Measurements from ENCODE around the gene DPF3. TPM values are rescaled to one million over a fixed set of nuclear protein-coding genes. Genes with fewer than 3 reads are reported as not detected.

DPF3 gene
- total and polyA plus RNA-seq, 2 experiments from 2014 or later: 6.8 to 7.9 TPM

DNA sequence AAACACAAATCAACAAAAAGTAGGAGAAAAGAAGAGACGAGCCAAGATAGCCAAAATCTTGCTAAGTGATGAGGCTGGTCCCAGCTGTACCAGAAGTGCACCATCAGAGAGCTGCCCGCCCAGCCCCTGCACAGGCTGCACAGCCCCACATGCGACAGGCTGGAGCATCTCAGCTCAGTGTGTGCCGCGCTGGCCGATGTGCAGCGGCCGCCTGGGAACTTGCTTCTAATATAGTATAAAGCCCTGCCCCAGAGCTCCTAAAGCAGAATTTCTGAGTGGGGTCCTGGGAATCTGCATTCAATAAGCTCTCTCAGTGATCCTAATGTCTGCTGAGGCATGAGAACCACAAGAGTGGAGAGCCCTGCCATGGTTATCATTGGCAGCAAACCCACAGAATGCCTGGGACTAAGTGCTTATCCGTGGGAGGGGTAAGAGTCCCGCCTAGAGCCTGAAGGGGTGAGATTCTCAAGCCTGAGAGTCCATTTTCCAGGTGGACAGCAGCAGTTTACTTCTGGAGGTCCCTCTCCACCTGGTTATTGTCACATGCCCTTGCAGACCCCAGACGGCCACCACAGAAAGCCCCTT is 171.6 kb downstream of the DPF3 start:
- H3K4me1 ChIP-seq (ENCODE audit: insufficient read depth): peaks cover 11% of the 10 kb centered on the region
- no peak for DNase-seq
- H3F3A ChIP-seq (ENCODE audit: insufficient read depth): no peaks in the 10 kb centered on the region
- no peak overlapping the region for H2AFZ ChIP-seq
- no peak overlapping the region for H3K4me2 ChIP-seq (ENCODE audit: unreplicated experiment)
- H3K27ac ChIP-seq: no peak overlapping the region
- H3K79me2 ChIP-seq (ENCODE audit: insufficient read depth): no peaks in the 10 kb centered on the region
- in situ Hi-C loops (cut with MboI): no loop called here
- no peaks in the 10 kb centered on the region for H3K9me3 ChIP-seq (ENCODE audit: low read depth)
- no peaks in the 10 kb centered on the region for H4K20me1 ChIP-seq (ENCODE audit: insufficient read depth)
- H3K9ac ChIP-seq: no peak overlapping the region
- 0 out of 2 replicates have a peak, but pooled peaks cover 6% of the 10 kb centered on the region for H3K36me3 ChIP-seq (ENCODE audit: low read depth)
- no peaks in the 10 kb centered on the region for H3K9me2 ChIP-seq (ENCODE audit: insufficient read depth)
- H3K4me3 ChIP-seq: no peak overlapping the region
- H3K27me3 ChIP-seq (replicated peaks; ENCODE audit: insufficient read depth): no peaks in the 10 kb centered on the region
- no peak for TF ChIP-seq EZH2phosphoT487 (IDR thresholded peaks at IDR 0.05; ENCODE audit: insufficient read depth, low read depth)
- no peak for TF ChIP-seq EZH2 (IDR thresholded peaks at IDR 0.05; ENCODE audit: insufficient read depth, poor library complexity, severe bottlenecking)
- 87 to 89% methylated on average over 11 of the region's 11 CpGs for WGBS, 2 experiments (ENCODE audit: low coverage in 1 of 2, low lambda C conversion rate in 2 of 2, missing lambda C conversion rate in 2 of 2)

DNA sequence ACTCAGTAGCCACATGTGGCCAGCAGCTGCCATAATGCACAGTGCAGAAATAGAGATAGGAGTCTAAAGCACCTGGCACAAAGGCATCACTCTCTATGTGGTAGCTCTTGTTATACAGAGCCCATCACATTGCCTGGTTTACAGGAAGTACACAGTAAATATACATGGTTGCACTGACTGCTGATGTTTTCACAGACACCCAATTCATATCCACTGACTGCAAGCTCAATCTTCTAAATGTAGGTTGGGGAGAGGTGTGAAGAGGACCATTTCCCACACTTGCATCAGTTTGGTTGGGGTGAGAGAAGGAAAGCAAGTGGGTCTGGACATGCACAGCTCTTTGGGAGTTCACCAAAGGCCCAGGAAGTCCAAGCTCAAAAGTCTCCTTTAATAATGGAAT is 172.8 kb downstream of the DPF3 start:
- Histone ChIP-seq H3K79me2 (ENCODE audit: insufficient read depth) (no peaks in the 10 kb centered on the region), H3K27me3 (replicated peaks; ENCODE audit: insufficient read depth) (no peaks in the 10 kb centered on the region), H3K27ac (no peak overlapping the region), H3K36me3 (ENCODE audit: low read depth) (0 out of 2 replicates have a peak, but pooled peaks cover 2% of the 10 kb centered on the region), H3K9me3 (ENCODE audit: low read depth) (no peaks in the 10 kb centered on the region), H4K20me1 (ENCODE audit: insufficient read depth) (no peaks in the 10 kb centered on the region), H3K4me3 (no peak overlapping the region), H3K9me2 (ENCODE audit: insufficient read depth) (no peaks in the 10 kb centered on the region), H3K9ac (no peak overlapping the region), H3K4me2 (ENCODE audit: unreplicated experiment) (no peak overlapping the region), H3K4me1 (ENCODE audit: insufficient read depth) (peaks cover 11% of the 10 kb centered on the region), H3F3A (ENCODE audit: insufficient read depth) (no peaks in the 10 kb centered on the region), H2AFZ (no peak overlapping the region)
- in situ Hi-C loops (cut with MboI): no loop called here
- no peak for DNase-seq
- no peak for TF ChIP-seq EZH2phosphoT487 (IDR thresholded peaks at IDR 0.05; ENCODE audit: insufficient read depth, low read depth)
- TF ChIP-seq EZH2 (IDR thresholded peaks at IDR 0.05; ENCODE audit: insufficient read depth, poor library complexity, severe bottlenecking): no peak

DNA sequence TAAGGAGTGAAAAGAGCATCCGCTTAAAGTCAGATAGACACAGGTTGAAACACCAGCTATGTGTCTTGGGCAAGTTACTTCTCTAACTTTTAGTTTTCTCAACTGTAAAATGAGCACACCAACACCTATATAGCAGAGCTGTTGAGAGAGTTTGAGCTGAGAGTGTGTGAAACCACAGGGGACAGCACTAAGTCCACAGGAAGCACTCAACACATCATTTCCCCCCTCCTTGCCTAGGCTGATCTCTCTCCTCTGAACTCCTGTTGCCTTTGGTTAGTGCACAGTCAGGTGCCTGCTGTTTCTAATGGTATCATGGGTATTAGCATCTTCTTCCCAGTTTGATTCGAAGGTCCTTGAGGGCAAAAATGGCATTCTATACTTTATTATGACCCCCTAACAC is 176.7 kb downstream of the DPF3 start:
- no peaks in the 10 kb centered on the region for H3K36me3 ChIP-seq (ENCODE audit: low read depth)
- H3K4me1 ChIP-seq (ENCODE audit: insufficient read depth): no peaks in the 10 kb centered on the region
- H3K9me2 ChIP-seq (ENCODE audit: insufficient read depth): no peaks in the 10 kb centered on the region
- no peaks in the 10 kb centered on the region for H4K20me1 ChIP-seq (ENCODE audit: insufficient read depth)
- no peak overlapping the region for H3K4me2 ChIP-seq (ENCODE audit: unreplicated experiment)
- H3F3A ChIP-seq (ENCODE audit: insufficient read depth): no peaks in the 10 kb centered on the region
- no peak overlapping the region for H3K4me3 ChIP-seq
- H2AFZ ChIP-seq: no peak overlapping the region
- no peak overlapping the region for H3K9ac ChIP-seq
- H3K79me2 ChIP-seq (ENCODE audit: insufficient read depth): no peaks in the 10 kb centered on the region
- DNase-seq: no peak
- no peak for TF ChIP-seq EZH2phosphoT487 (IDR thresholded peaks at IDR 0.05; ENCODE audit: insufficient read depth, low read depth)
- no peaks in the 10 kb centered on the region for H3K9me3 ChIP-seq (ENCODE audit: low read depth)
- in situ Hi-C loops (cut with MboI): no loop called here
- H3K27me3 ChIP-seq (replicated peaks; ENCODE audit: insufficient read depth): no peaks in the 10 kb centered on the region
- 66 to 87% methylated on average over 2 of the region's 2 CpGs for WGBS, 2 experiments (ENCODE audit: low coverage in 1 of 2, low lambda C conversion rate in 2 of 2, missing lambda C conversion rate in 2 of 2)
- no peak overlapping the region for H3K27ac ChIP-seq

DNA sequence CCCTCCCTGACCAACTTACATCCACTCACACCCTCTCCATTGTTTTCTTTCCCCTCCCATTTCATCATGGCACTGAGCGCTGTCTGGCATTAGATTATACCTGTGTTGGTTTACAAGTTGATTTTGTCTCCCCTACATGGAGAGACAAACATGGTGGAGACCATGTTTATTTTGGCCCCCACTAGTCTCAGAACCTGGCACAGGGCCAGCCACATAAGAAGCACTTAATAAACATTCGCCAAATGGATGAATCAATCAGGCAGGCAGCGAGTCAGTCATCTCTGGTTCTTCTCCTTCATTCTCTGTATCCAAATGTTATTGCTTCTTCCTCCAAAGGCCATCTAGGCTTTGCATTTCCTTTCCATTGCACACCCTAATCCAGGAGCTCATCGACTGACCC is 177.4 kb downstream of the DPF3 start:
- TF ChIP-seq EZH2 (IDR thresholded peaks at IDR 0.05; ENCODE audit: insufficient read depth, poor library complexity, severe bottlenecking) (no peak), EZH2phosphoT487 (IDR thresholded peaks at IDR 0.05; ENCODE audit: insufficient read depth, low read depth) (no peak)
- Histone ChIP-seq H2AFZ (no peak overlapping the region), H3K27me3 (replicated peaks; ENCODE audit: insufficient read depth) (no peaks in the 10 kb centered on the region), H3K79me2 (ENCODE audit: insufficient read depth) (no peaks in the 10 kb centered on the region), H3K27ac (no peak overlapping the region), H3K9ac (no peak overlapping the region), H3K36me3 (ENCODE audit: low read depth) (no peaks in the 10 kb centered on the region), H3K4me3 (no peak overlapping the region), H3K9me3 (ENCODE audit: low read depth) (no peaks in the 10 kb centered on the region), H3K4me2 (ENCODE audit: unreplicated experiment) (no peak overlapping the region), H3F3A (ENCODE audit: insufficient read depth) (no peaks in the 10 kb centered on the region), H3K9me2 (ENCODE audit: insufficient read depth) (no peaks in the 10 kb centered on the region), H3K4me1 (ENCODE audit: insufficient read depth) (no peaks in the 10 kb centered on the region), H4K20me1 (ENCODE audit: insufficient read depth) (no peaks in the 10 kb centered on the region)
- no peak for DNase-seq
- in situ Hi-C loops (cut with MboI): no loop called here
- 80 to 82% methylated on average over 4 of the region's 4 CpGs for WGBS, 2 experiments (ENCODE audit: low coverage in 1 of 2, low lambda C conversion rate in 2 of 2, missing lambda C conversion rate in 2 of 2)

DNA sequence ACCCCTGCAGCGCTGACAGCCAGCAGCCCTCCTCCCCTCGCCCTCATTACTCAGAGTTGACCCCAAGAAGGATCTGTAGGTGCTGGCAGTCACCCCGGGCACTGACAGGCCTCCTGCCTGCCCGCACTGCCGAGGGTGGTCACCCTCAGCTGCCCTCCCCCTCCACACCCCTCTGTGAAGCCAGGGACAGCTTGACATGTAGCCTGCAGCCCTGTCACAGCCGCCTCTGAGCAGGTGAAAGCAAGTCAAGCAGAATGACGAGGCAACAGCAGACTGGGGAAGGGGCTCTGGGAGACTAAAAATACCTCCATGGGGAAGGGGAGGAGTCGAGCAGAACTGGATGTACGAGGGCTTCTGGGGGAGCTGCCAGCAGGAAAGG is 178.1 kb downstream of the DPF3 start:
- DNase-seq: no peak
- WGBS, 2 experiments (ENCODE audit: low coverage in 1 of 2, low lambda C conversion rate in 2 of 2, missing lambda C conversion rate in 2 of 2): 60 to 61% methylated on average over 9 of the region's 9 CpGs
- H3K27me3 ChIP-seq (replicated peaks; ENCODE audit: insufficient read depth): no peaks in the 10 kb centered on the region
- H3K9me3 ChIP-seq (ENCODE audit: low read depth): no peaks in the 10 kb centered on the region
- H3K79me2 ChIP-seq (ENCODE audit: insufficient read depth): no peaks in the 10 kb centered on the region
- no peaks in the 10 kb centered on the region for H3K4me1 ChIP-seq (ENCODE audit: insufficient read depth)
- no peak overlapping the region for H3K9ac ChIP-seq
- no peak overlapping the region for H3K4me2 ChIP-seq (ENCODE audit: unreplicated experiment)
- in situ Hi-C loops (cut with MboI): no loop called here
- no peaks in the 10 kb centered on the region for H4K20me1 ChIP-seq (ENCODE audit: insufficient read depth)
- H3K9me2 ChIP-seq (ENCODE audit: insufficient read depth): no peaks in the 10 kb centered on the region
- no peaks in the 10 kb centered on the region for H3F3A ChIP-seq (ENCODE audit: insufficient read depth)
- no peaks in the 10 kb centered on the region for H3K36me3 ChIP-seq (ENCODE audit: low read depth)
- no peak overlapping the region for H3K27ac ChIP-seq
- H2AFZ ChIP-seq: no peak overlapping the region
- no peak overlapping the region for H3K4me3 ChIP-seq
- TF ChIP-seq EZH2phosphoT487 (IDR thresholded peaks at IDR 0.05; ENCODE audit: insufficient read depth, low read depth) (no peak), EZH2 (IDR thresholded peaks at IDR 0.05; ENCODE audit: insufficient read depth, poor library complexity, severe bottlenecking) (no peak)

Data from GM23248 (cell line).